ENCODE data around the gene IGSF21.

Gene IGSF21

DNA sequence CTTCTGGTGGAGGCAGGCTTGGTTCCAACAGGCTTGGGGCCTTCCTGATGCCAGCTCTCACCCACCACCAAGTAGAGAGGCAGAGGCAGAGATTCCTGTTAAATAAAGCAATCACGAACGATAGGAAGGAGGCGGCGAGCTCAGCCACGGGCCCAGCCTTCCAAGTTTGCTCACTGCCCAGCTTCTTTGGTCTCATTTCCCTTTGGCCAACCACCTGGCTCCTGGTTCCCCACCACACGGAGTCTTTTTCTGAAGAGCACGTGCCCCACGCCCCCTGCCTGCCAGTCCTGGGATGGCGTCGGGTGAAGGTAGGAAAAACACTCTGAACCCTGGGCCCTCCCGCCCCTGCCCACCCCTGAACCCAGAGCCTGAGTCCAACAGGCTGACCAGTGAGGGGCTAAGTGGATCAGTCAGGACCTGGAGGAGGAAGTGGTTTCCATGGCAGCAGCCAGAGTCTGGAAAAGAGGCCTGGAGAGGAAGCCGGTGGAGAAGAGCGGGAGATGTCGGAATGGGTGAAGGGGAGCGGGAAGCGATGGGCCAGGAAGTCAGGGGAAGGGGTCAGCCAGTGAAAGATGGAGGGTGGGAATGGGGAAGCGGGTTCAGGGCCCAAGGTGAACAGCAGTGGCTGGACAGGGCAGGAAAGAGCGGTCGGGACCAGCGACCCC is 214.9 kb downstream of the IGSF21 start:
- H3K4me3 ChIP-seq (IDR thresholded peaks at IDR 0.05; ENCODE audit: insufficient read depth, low read depth, low read length), result no peak overlapping the region
- H3K9ac ChIP-seq, result no peak overlapping the region
- TF ChIP-seq, protein P1, sequence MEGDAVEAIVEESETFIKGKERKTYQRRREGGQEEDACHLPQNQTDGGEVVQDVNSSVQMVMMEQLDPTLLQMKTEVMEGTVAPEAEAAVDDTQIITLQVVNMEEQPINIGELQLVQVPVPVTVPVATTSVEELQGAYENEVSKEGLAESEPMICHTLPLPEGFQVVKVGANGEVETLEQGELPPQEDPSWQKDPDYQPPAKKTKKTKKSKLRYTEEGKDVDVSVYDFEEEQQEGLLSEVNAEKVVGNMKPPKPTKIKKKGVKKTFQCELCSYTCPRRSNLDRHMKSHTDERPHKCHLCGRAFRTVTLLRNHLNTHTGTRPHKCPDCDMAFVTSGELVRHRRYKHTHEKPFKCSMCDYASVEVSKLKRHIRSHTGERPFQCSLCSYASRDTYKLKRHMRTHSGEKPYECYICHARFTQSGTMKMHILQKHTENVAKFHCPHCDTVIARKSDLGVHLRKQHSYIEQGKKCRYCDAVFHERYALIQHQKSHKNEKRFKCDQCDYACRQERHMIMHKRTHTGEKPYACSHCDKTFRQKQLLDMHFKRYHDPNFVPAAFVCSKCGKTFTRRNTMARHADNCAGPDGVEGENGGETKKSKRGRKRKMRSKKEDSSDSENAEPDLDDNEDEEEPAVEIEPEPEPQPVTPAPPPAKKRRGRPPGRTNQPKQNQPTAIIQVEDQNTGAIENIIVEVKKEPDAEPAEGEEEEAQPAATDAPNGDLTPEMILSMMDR (conservative IDR thresholded peaks at IDR 0.05; ENCODE audit: low read depth, low read length), result no peak
- no peaks in the 10 kb centered on the region for H3K79me2 ChIP-seq (ENCODE audit: insufficient read depth, low read depth)
- H2AFZ ChIP-seq (ENCODE audit: low read depth), result no peak overlapping the region
- H3K36me3 ChIP-seq (ENCODE audit: insufficient read depth), result no peaks in the 10 kb centered on the region
- H3K4me1 ChIP-seq (ENCODE audit: low read depth, poor library complexity, severe bottlenecking), result no peaks in the 10 kb centered on the region
- no peak overlapping the region for H3K4me2 ChIP-seq
- H4K20me1 ChIP-seq (ENCODE audit: insufficient read depth), result no peaks in the 10 kb centered on the region
- H3K27me3 ChIP-seq (ENCODE audit: insufficient read depth, low read depth), result no peaks in the 10 kb centered on the region
- no peak overlapping the region for H3K27ac ChIP-seq

DNA sequence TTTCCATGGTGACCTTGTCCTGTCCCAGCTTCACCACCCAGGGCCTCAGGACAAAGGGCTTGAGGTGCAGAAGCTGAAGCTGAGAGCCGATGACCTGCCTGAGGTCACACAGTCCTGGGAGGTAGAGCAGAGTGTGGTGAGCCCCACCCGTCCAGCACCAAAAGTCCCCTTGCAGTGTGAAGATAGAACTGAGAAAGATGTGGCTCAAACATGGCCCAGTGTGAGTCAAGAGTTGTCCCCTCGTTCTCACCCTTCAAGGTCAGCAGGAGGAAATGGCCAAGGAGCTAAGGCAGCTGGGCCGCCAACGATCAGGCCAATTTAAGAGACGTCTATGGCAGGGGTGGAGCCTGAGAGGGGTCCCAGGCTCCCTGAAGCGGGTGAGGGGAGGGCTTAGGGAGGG is 215.7 kb downstream of the IGSF21 start:
- Histone ChIP-seq H3K27ac (no peak overlapping the region), H3K27me3 (ENCODE audit: insufficient read depth, low read depth) (no peaks in the 10 kb centered on the region), H3K4me3 (IDR thresholded peaks at IDR 0.05; ENCODE audit: insufficient read depth, low read depth, low read length) (no peak overlapping the region), H3K79me2 (ENCODE audit: insufficient read depth, low read depth) (no peaks in the 10 kb centered on the region), H3K4me1 (ENCODE audit: low read depth, poor library complexity, severe bottlenecking) (no peaks in the 10 kb centered on the region), H3K36me3 (ENCODE audit: insufficient read depth) (no peaks in the 10 kb centered on the region), H3K4me2 (no peak overlapping the region), H2AFZ (ENCODE audit: low read depth) (no peak overlapping the region), H4K20me1 (ENCODE audit: insufficient read depth) (no peaks in the 10 kb centered on the region), H3K9ac (no peak overlapping the region)
- TF ChIP-seq, protein P1 (conservative IDR thresholded peaks at IDR 0.05; ENCODE audit: low read depth, low read length), result no peak

DNA sequence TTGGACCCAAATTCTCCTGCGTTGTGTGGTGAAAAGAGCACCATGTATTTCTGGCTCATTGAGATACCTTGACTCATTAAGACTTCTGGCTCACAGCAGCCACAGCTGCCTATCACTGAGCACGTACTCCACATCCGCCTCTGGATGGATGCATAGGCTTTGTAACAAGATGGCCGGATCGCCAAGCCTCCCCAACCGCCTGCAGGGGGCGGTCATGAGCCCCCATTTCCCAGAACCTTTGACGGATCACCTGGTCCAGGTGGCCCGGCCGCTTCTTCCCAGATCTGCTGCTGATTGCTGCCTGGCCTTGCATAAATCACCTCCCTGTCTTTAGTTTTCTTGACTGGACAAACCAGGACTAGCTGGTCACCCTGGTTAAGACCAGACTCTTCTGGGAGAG is 216.6 kb downstream of the IGSF21 start:
- TF ChIP-seq, protein P1 (conservative IDR thresholded peaks at IDR 0.05; ENCODE audit: low read depth, low read length), result no peak
- no peaks in the 10 kb centered on the region for H3K36me3 ChIP-seq (ENCODE audit: insufficient read depth)
- no peak overlapping the region for H3K27ac ChIP-seq
- H3K4me1 ChIP-seq (ENCODE audit: low read depth, poor library complexity, severe bottlenecking), result no peaks in the 10 kb centered on the region
- no peak overlapping the region for H2AFZ ChIP-seq (ENCODE audit: low read depth)
- H3K9ac ChIP-seq, result no peak overlapping the region
- no peak overlapping the region for H3K4me3 ChIP-seq (IDR thresholded peaks at IDR 0.05; ENCODE audit: insufficient read depth, low read depth, low read length)
- no peak overlapping the region for H3K4me2 ChIP-seq
- H3K27me3 ChIP-seq (ENCODE audit: insufficient read depth, low read depth), result no peaks in the 10 kb centered on the region
- H3K79me2 ChIP-seq (ENCODE audit: insufficient read depth, low read depth), result no peaks in the 10 kb centered on the region
- no peaks in the 10 kb centered on the region for H4K20me1 ChIP-seq (ENCODE audit: insufficient read depth)

DNA sequence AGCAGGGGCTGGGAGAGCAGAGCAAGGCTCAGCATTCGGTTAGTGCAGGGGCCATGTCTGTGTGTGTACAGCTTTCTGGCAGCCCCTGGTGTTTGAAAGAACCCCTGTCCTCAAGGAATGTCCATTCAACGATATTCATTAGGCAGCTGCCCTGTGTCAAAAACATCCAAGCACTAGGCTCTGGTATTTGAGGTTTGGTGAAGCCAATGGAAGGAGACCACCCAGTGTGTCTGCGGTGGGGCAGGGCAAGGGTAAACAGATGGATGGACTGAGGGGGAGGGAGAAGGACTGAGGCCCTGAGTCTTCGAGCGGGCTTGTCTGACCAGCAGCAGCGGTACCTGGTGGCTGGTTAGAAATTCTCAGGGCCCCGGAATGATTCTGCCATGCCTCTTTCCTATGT is 217.5 kb downstream of the IGSF21 start:
- Histone ChIP-seq H3K4me1 (ENCODE audit: low read depth, poor library complexity, severe bottlenecking) (no peaks in the 10 kb centered on the region), H3K9ac (no peak overlapping the region), H2AFZ (ENCODE audit: low read depth) (no peak overlapping the region), H3K36me3 (ENCODE audit: insufficient read depth) (no peaks in the 10 kb centered on the region), H3K4me3 (IDR thresholded peaks at IDR 0.05; ENCODE audit: insufficient read depth, low read depth, low read length) (no peak overlapping the region), H3K27ac (no peak overlapping the region), H4K20me1 (ENCODE audit: insufficient read depth) (no peaks in the 10 kb centered on the region), H3K27me3 (ENCODE audit: insufficient read depth, low read depth) (no peaks in the 10 kb centered on the region), H3K79me2 (ENCODE audit: insufficient read depth, low read depth) (no peaks in the 10 kb centered on the region), H3K4me2 (no peak overlapping the region)
- TF ChIP-seq, protein P1 (conservative IDR thresholded peaks at IDR 0.05; ENCODE audit: low read depth, low read length), result no peak
